ENCODE data around the gene TTLL8. TPM values are rescaled to one million over a fixed set of nuclear protein-coding genes. Genes with fewer than 3 reads are reported as not detected.
A peak's percentile ranks its signal among the peaks of the same experiment; 100 is the strongest.

The TTLL8 gene
- total RNA-seq, 4 donors from 2014 or later = not detected

- no peak for ATAC-seq (ENCODE audit: low FRiP score)
These were observed 51.0 kb downstream of the TTLL8 start for GRCh38 chr22:50007057-50007511.

GRCh38 chr22:50004918-50005317, 53.2 kb downstream of the TTLL8 start:
- DNase-seq (ENCODE audit: low spot score) (no peak), ATAC-seq (ENCODE audit: low FRiP score) (no peak)
- no peak for TF ChIP-seq CTCF (IDR thresholded peaks at IDR 0.05)

More at GRCh38 chr22:50007057-50007511, 51.0 kb downstream of the TTLL8 start:
- no peak for TF ChIP-seq CTCF (IDR thresholded peaks at IDR 0.05)
- no peak for DNase-seq (ENCODE audit: low spot score)

- DNase-seq (ENCODE audit: low spot score) (no peak), ATAC-seq (ENCODE audit: low FRiP score) (peak; percentile 11)
- TF ChIP-seq CTCF (IDR thresholded peaks at IDR 0.05) = no peak
These were observed 55.3 kb downstream of the TTLL8 start for GRCh38 chr22:50002791-50003190.

GRCh38 chr22:50001388-50002231, 56.5 kb downstream of the TTLL8 start:
- TF ChIP-seq CTCF (IDR thresholded peaks at IDR 0.05) = no peak
- ATAC-seq (ENCODE audit: low FRiP score) (no peak), DNase-seq (ENCODE audit: low spot score) (no peak)

- ATAC-seq (ENCODE audit: low FRiP score) = no peak
- DNase-seq (ENCODE audit: low spot score) = no peak
- TF ChIP-seq CTCF (IDR thresholded peaks at IDR 0.05) = no peak
These were observed 57.3 kb downstream of the TTLL8 start for GRCh38 chr22:50000587-50001387.

GRCh38 chr22:49999946-50000586, 58.0 kb downstream of the TTLL8 start:
- TF ChIP-seq CTCF (IDR thresholded peaks at IDR 0.05) = no peak
- DNase-seq (ENCODE audit: low spot score) (peak; percentile 16), ATAC-seq (ENCODE audit: low FRiP score) (no peak)
